ENCODE data around the gene HARBI1. TPM values are rescaled to one million over a fixed set of nuclear protein-coding genes. Genes with fewer than 3 reads are reported as not detected.

HARBI1 gene
- total RNA-seq, 1 experiment from 2014 or later: 8.2 TPM

GRCh38 chr11:46597155-46597554 is 19.9 kb downstream of the HARBI1 start:
- H3K27ac Mint-ChIP-seq (ENCODE audit: unreplicated experiment): no peak overlapping the region
- no peak for TF ChIP-seq CTCF (IDR thresholded peaks at IDR 0.05; ENCODE audit: unreplicated experiment)
- CTCF ChIA-PET: no interaction called here
- no peak overlapping the region for H3K4me3 Mint-ChIP-seq (ENCODE audit: low read depth, unreplicated experiment)
- intact Hi-C loops (cut with micrococcal nuclease; ENCODE audit: unreplicated experiment): no loop called here
- peaks cover 10% of the 10 kb centered on the region for H3K4me1 Mint-ChIP-seq (ENCODE audit: low read depth, unreplicated experiment)
- no peak for DNase-seq
- no TSS peak for BruUV-seq (replicated peaks)
- H3K36me3 Mint-ChIP-seq (ENCODE audit: insufficient read depth, unreplicated experiment): peaks cover 21% of the 10 kb centered on the region
- H3K9me3 Mint-ChIP-seq (ENCODE audit: low read depth, unreplicated experiment): no peaks in the 10 kb centered on the region
- no peaks in the 10 kb centered on the region for H3K27me3 Mint-ChIP-seq (ENCODE audit: unreplicated experiment)

GRCh38 chr11:46594785-46595184 is 22.2 kb downstream of the HARBI1 start:
- H3K27ac Mint-ChIP-seq (ENCODE audit: unreplicated experiment): peak overlapping the region; percentile 75
- no peak for DNase-seq
- no peaks in the 10 kb centered on the region for H3K27me3 Mint-ChIP-seq (ENCODE audit: unreplicated experiment)
- no TSS peak for BruUV-seq (replicated peaks)
- intact Hi-C loops (cut with micrococcal nuclease; ENCODE audit: unreplicated experiment): no loop called here
- no peak for TF ChIP-seq CTCF (IDR thresholded peaks at IDR 0.05; ENCODE audit: unreplicated experiment)
- no peak overlapping the region for H3K4me3 Mint-ChIP-seq (ENCODE audit: low read depth, unreplicated experiment)
- H3K9me3 Mint-ChIP-seq (ENCODE audit: low read depth, unreplicated experiment): no peaks in the 10 kb centered on the region
- CTCF ChIA-PET: no interaction called here
- peaks cover 30% of the 10 kb centered on the region for H3K36me3 Mint-ChIP-seq (ENCODE audit: insufficient read depth, unreplicated experiment)
- peaks cover 21% of the 10 kb centered on the region for H3K4me1 Mint-ChIP-seq (ENCODE audit: low read depth, unreplicated experiment)

- Mint-ChIP-seq H3K4me3 (ENCODE audit: low read depth, unreplicated experiment) (peak overlapping the region; percentile 89), H3K36me3 (ENCODE audit: insufficient read depth, unreplicated experiment) (peaks cover 30% of the 10 kb centered on the region), H3K4me1 (ENCODE audit: low read depth, unreplicated experiment) (peaks cover 21% of the 10 kb centered on the region), H3K27me3 (ENCODE audit: unreplicated experiment) (no peaks in the 10 kb centered on the region), H3K9me3 (ENCODE audit: low read depth, unreplicated experiment) (no peaks in the 10 kb centered on the region), H3K27ac (ENCODE audit: unreplicated experiment) (peak overlapping the region; percentile 75)
- no peak for TF ChIP-seq CTCF (IDR thresholded peaks at IDR 0.05; ENCODE audit: unreplicated experiment)
- DNase-seq: no peak
- BruUV-seq (replicated peaks): no TSS peak
- intact Hi-C loops (cut with micrococcal nuclease; ENCODE audit: unreplicated experiment): no loop called here
- CTCF ChIA-PET: interaction anchor here (1.3 kb wide), 1 partner anchor 40 kb away, joined by 6 read pairs; no protein-coding TSS in a partner anchor
Measured at GRCh38 chr11:46594374-46594700, 22.7 kb downstream of the HARBI1 start.

- peak within 1 kb of the TSS; percentile 89 for H3K4me3 Mint-ChIP-seq (ENCODE audit: low read depth, unreplicated experiment)
- intact Hi-C loops (cut with micrococcal nuclease; ENCODE audit: unreplicated experiment): no loop called here
- BruUV-seq (replicated peaks): no TSS peak
- no peak for TF ChIP-seq CTCF (IDR thresholded peaks at IDR 0.05; ENCODE audit: unreplicated experiment)
- peak; percentile 82 for DNase-seq
- H3K4me1 Mint-ChIP-seq (ENCODE audit: low read depth, unreplicated experiment): peaks cover 21% of the 10 kb centered on the region
- H3K27me3 Mint-ChIP-seq (ENCODE audit: unreplicated experiment): no peaks in the 10 kb centered on the region
- CTCF ChIA-PET: interaction anchor here (0.8 to 1.3 kb wide), 3 partner anchors 40 to 104 kb away, joined by 3 to 6 read pairs (median 4); no protein-coding TSS in a partner anchor
- peak within 1 kb of the TSS; percentile 75 for H3K27ac Mint-ChIP-seq (ENCODE audit: unreplicated experiment)
- H3K9me3 Mint-ChIP-seq (ENCODE audit: low read depth, unreplicated experiment): no peaks in the 10 kb centered on the region
- peaks cover 30% of the 10 kb centered on the region for H3K36me3 Mint-ChIP-seq (ENCODE audit: insufficient read depth, unreplicated experiment)
Measured at GRCh38 chr11:46593550-46594373, 23.3 kb downstream of the HARBI1 start, which contains the start of gene AMBRA1. TSS of gene AMBRA1 (minus strand) at chr11:46594023. CDS start at chr11:46548380, 45,643 bp downstream.
